Activated B cell treated with CpG ODN at 0.5 μM for 24 hours (primary cell): ENCODE measurements around the gene KLHL11. TPM values are rescaled to one million over a fixed set of nuclear protein-coding genes. Genes with fewer than 3 reads are reported as not detected.

Experiments used
- ATAC-seq: fragments of 200-7000 bp; cut with Tn5 transposase; one replicate; pipeline ENCODE4 v1.10.0; 2021; ENCODE audit warnings: low read depth, mild to moderate bottlenecking, moderate library complexity
- CTCF ChIA-PET: fragments of 350-600 bp; sonication (Branson Sonifier 250); formaldehyde crosslinking; loops from one replicate; lab custom pipeline; 2021; ENCODE audit warnings: antibody characterized with exemption; lab: Charles Lee
- POLR2A ChIA-PET: fragments of 350-600 bp; sonication (Branson Sonifier 250); formaldehyde crosslinking; loops from one replicate; lab custom pipeline; 2021; ENCODE audit warnings: antibody characterized with exemption; lab: Charles Lee
- DNase-seq: peaks from one replicate; pipeline ENCODE4 v3.0.0; 2022
- H3K27ac Mint-ChIP-seq: one replicate; pipeline ENCODE4 v1.8.0; 2020; ENCODE audit warnings: mixed read lengths
- H3K27me3 Mint-ChIP-seq: one replicate; pipeline ENCODE4 v1.8.0; 2021; ENCODE audit warnings: mixed read lengths
- H3K36me3 Mint-ChIP-seq: one replicate; pipeline ENCODE4 v1.8.0; 2021; ENCODE audit warnings: low read depth, mixed read lengths
- H3K4me1 Mint-ChIP-seq: one replicate; pipeline ENCODE4 v1.8.0; 2021; ENCODE audit warnings: mixed read lengths
- H3K4me3 Mint-ChIP-seq: one replicate; pipeline ENCODE4 v1.8.0; 2020; ENCODE audit warnings: mild to moderate bottlenecking, mixed read lengths
- H3K9me3 Mint-ChIP-seq: one replicate; pipeline ENCODE4 v1.8.0; 2020; ENCODE audit warnings: mixed read lengths
- CTCF ChIP-seq: fragments of 200-600 bp; IDR thresholded peaks from one replicate; pipeline ENCODE4 v1.8.0; 2022; ENCODE audit warnings: antibody characterized with exemption, mild to moderate bottlenecking
- intact Hi-C: fragments of 100-400 bp; cut with micrococcal nuclease; formaldehyde crosslinking; loops from one replicate; pipeline ENCODE4 v1.15.1; 2024
- total RNA-seq: library from RNA; stranded (reverse); gene quantifications from 2 replicates; pipeline ENCODE4 v1.2.3, GENCODE V29; 2022

KLHL11 gene
- total RNA-seq, 1 donor from 2014 or later: 17.3 TPM

- TF ChIP-seq CTCF: no peak
- intact Hi-C loops: no loop called here
- Mint-ChIP-seq H3K9me3 (no peaks in the 10 kb centered on the region), H3K36me3 (peaks cover 88% of the 10 kb centered on the region), H3K4me3 (no peak overlapping the region), H3K27me3 (no peaks in the 10 kb centered on the region), H3K27ac (no peak overlapping the region), H3K4me1 (no peaks in the 10 kb centered on the region)
- ChIA-PET CTCF (no interaction called here), POLR2A (no interaction called here)
- no peak for ATAC-seq
- DNase-seq: no peak
Measured at GRCh38 chr17:41906465-41907184, 41.4 kb upstream of the KLHL11 start.

GRCh38 chr17:41905172-41905571, 39.9 kb upstream of the KLHL11 start:
- Mint-ChIP-seq H3K27ac (no peak overlapping the region), H3K4me3 (no peak overlapping the region), H3K36me3 (peaks cover 85% of the 10 kb centered on the region), H3K27me3 (no peaks in the 10 kb centered on the region), H3K4me1 (no peaks in the 10 kb centered on the region), H3K9me3 (no peaks in the 10 kb centered on the region)
- no peak for DNase-seq
- no peak for ATAC-seq
- ChIA-PET CTCF (no interaction called here), POLR2A (no interaction called here)
- intact Hi-C loops: no loop called here
- no peak for TF ChIP-seq CTCF

GRCh38 chr17:41904242-41904841, 39.1 kb upstream of the KLHL11 start:
- Mint-ChIP-seq H3K4me1 (no peaks in the 10 kb centered on the region), H3K36me3 (peaks cover 82% of the 10 kb centered on the region), H3K27ac (no peak overlapping the region), H3K27me3 (no peaks in the 10 kb centered on the region), H3K9me3 (no peaks in the 10 kb centered on the region), H3K4me3 (no peak overlapping the region)
- POLR2A ChIA-PET: no interaction called here
- DNase-seq: no peak
- no peak for ATAC-seq
- CTCF ChIA-PET: no interaction called here
- intact Hi-C loops: no loop called here
- no peak for TF ChIP-seq CTCF

- Mint-ChIP-seq H3K27me3 (no peaks in the 10 kb centered on the region), H3K36me3 (peaks cover 82% of the 10 kb centered on the region), H3K27ac (no peak overlapping the region), H3K4me1 (no peaks in the 10 kb centered on the region), H3K9me3 (no peaks in the 10 kb centered on the region), H3K4me3 (no peak overlapping the region)
- intact Hi-C loops: no loop called here
- ChIA-PET POLR2A (no interaction called here), CTCF (no interaction called here)
- DNase-seq: no peak
- ATAC-seq: no peak
- no peak for TF ChIP-seq CTCF
Measured at GRCh38 chr17:41901646-41902045, 36.4 kb upstream of the KLHL11 start.

- ChIA-PET CTCF (no interaction called here), POLR2A (no interaction called here)
- DNase-seq: no peak
- no peak overlapping the region for H3K4me3 Mint-ChIP-seq
- no peak for TF ChIP-seq CTCF
- peaks cover 89% of the 10 kb centered on the region for H3K36me3 Mint-ChIP-seq
- no peak overlapping the region for H3K27ac Mint-ChIP-seq
- no peaks in the 10 kb centered on the region for H3K27me3 Mint-ChIP-seq
- no peaks in the 10 kb centered on the region for H3K9me3 Mint-ChIP-seq
- intact Hi-C loops: no loop called here
- no peak for ATAC-seq
- H3K4me1 Mint-ChIP-seq: no peaks in the 10 kb centered on the region
Measured at GRCh38 chr17:41896726-41897125, 31.5 kb upstream of the KLHL11 start.
